Brain microvascular endothelial cell (primary cell): ENCODE results near the gene EVI5.

Source experiments
- DNase-seq: peaks from one replicate; pipeline ENCODE4 v3.0.0-alpha.2; 2020
- H3K27ac ChIP-seq: fragments of 250-450 bp; sonication (Bioruptor Pico); 2 replicates; pipeline ENCODE4 v1.5.1; 2020; ENCODE audit warnings: mild to moderate bottlenecking, moderate library complexity
- H3K27me3 ChIP-seq: fragments of 250-450 bp; sonication (Bioruptor Pico); replicated peaks from 2 replicates; pipeline ENCODE4 v1.5.1; 2020; ENCODE audit warnings: mild to moderate bottlenecking
- H3K36me3 ChIP-seq: fragments of 250-450 bp; sonication (Bioruptor Pico); replicated peaks from 2 replicates; pipeline ENCODE4 v1.5.1; 2020; ENCODE audit warnings: mild to moderate bottlenecking
- H3K4me3 ChIP-seq: 2 replicates; pipeline ENCODE4 v1.5.1; 2011; ENCODE audit warnings: low read depth, mild to moderate bottlenecking, control low read depth, low read length, moderate library complexity
- CTCF ChIP-seq: IDR thresholded peaks from 2 replicates; pipeline ENCODE4 v1.5.1; 2011; ENCODE audit warnings: low read depth, mild to moderate bottlenecking, moderate library complexity, low read length, control low read depth, inconsistent platforms; ENCODE audit errors: missing control alignments
- in situ Hi-C: cut with HindIII; loops from 2 replicates; pipeline ENCODE4 v1.10.0; 2017; ENCODE audit warnings: low sequenced_read_pairs, low pct_ligation_motif_present

The EVI5 gene

GRCh38 chr1:92803140-92803887 lies 18.4 kb upstream of the EVI5 start:
- TF ChIP-seq CTCF, result no peak
- in situ Hi-C loops, result no loop called here
- no peaks in the 10 kb centered on the region for H3K27me3 ChIP-seq
- no peak overlapping the region for H3K4me3 ChIP-seq
- no peak overlapping the region for H3K27ac ChIP-seq
- H3K36me3 ChIP-seq, result no peaks in the 10 kb centered on the region
- DNase-seq, result no peak

- Histone ChIP-seq H3K4me3 (no peak overlapping the region), H3K27me3 (no peaks in the 10 kb centered on the region), H3K27ac (peak overlapping the region; percentile 52), H3K36me3 (no peaks in the 10 kb centered on the region)
- peak; percentile 64 for DNase-seq
- in situ Hi-C loops, result no loop called here
- TF ChIP-seq CTCF, result no peak
Measured at GRCh38 chr1:92797961-92798360, 13.1 kb upstream of the EVI5 start.

- Histone ChIP-seq H3K27ac (peak overlapping the region; percentile 52), H3K27me3 (no peaks in the 10 kb centered on the region), H3K4me3 (no peak overlapping the region), H3K36me3 (no peaks in the 10 kb centered on the region)
- no peak for TF ChIP-seq CTCF
- in situ Hi-C loops, result no loop called here
- no peak for DNase-seq
Measured at GRCh38 chr1:92797297-92797696, 12.4 kb upstream of the EVI5 start.

GRCh38 chr1:92795166-92795565 lies 10.3 kb upstream of the EVI5 start:
- no peak for TF ChIP-seq CTCF
- Histone ChIP-seq H3K27me3 (no peaks in the 10 kb centered on the region), H3K36me3 (no peaks in the 10 kb centered on the region), H3K4me3 (no peak overlapping the region), H3K27ac (no peak overlapping the region)
- in situ Hi-C loops, result no loop called here
- DNase-seq, result no peak

GRCh38 chr1:92792340-92792782 lies 7.5 kb upstream of the EVI5 start:
- no peak for DNase-seq
- in situ Hi-C loops, result no loop called here
- Histone ChIP-seq H3K27ac (no peak overlapping the region), H3K27me3 (no peaks in the 10 kb centered on the region), H3K4me3 (no peak overlapping the region), H3K36me3 (no peaks in the 10 kb centered on the region)
- TF ChIP-seq CTCF, result no peak

- H3K36me3 ChIP-seq, result no peaks in the 10 kb centered on the region
- TF ChIP-seq CTCF, result no peak
- H3K27me3 ChIP-seq, result no peaks in the 10 kb centered on the region
- no peak overlapping the region for H3K4me3 ChIP-seq
- no peak for DNase-seq
- in situ Hi-C loops, result no loop called here
- no peak overlapping the region for H3K27ac ChIP-seq
Measured at GRCh38 chr1:92791487-92792066, 6.7 kb upstream of the EVI5 start.
